Measurements from ENCODE around the gene NFIC.
"Not testable (repeated sequence)": the region's sequence is repeated elsewhere in the genome, so short reads cannot be mapped to it uniquely, and the experiment has no call there.

The NFIC gene

DNA sequence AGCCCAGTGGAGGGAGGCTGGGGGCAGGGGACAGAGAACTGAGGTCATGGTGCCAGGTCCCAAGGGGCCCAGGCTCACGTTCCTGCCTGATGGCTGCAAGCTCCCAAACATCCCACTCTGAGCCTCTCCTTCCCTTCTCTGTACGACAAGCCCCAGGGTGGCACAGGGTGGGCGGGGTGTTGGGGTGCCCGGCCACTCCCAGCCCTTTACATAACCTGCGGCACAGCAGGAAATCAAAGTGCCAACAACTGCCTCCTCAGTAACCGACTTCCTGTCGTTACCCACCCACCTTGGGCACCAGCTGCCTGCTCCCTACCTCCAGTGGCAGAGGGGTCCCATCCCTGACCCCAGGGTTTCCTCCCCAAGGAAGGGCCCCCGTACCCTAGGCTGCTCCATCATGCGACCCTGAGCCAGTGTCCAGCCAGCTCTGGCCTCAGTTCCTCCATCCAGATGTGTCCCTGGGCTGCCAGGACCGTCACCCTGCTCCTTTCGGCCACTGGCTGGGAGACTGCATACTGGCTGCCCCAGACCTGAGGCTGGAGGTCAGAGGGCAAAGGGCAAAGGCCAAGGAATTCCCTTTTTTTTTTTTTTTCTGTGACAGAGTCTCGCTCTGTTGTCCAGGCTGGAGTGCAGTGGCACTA is 27.7 kb upstream of the NFIC start:
- peak; percentile 47 for DNase-seq

DNA sequence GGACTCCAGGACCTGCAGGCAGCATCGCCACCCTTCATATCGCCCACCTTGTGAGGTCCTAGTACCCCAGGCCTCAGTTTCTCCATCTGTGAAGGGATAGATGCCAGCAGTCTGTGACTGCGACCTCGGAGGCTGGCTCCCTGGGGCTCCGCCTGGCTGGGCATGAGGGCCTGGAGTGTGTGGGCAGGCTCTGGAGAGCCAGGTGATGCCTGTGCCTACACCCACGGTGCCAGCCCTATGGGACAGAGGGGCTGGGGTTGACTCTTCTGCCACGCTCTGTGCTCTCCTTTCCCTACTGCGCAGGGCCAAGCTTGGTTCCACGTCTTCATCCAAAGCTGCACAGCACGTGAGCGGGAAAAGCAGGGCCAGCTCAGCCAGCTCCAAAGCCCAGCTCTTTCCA is 26.0 kb upstream of the NFIC start:
- no peak for DNase-seq

- DNase-seq = no peak
These were observed 24.1 kb upstream of the NFIC start for GRCh38 chr19:3342246-3342645.

- DNase-seq = not testable (repeated sequence)
These were observed 23.4 kb upstream of the NFIC start for GRCh38 chr19:3342962-3343361.

- DNase-seq = peak; percentile 52 to 62
These were observed 22.5 kb upstream of the NFIC start for GRCh38 chr19:3343619-3344502.

DNA sequence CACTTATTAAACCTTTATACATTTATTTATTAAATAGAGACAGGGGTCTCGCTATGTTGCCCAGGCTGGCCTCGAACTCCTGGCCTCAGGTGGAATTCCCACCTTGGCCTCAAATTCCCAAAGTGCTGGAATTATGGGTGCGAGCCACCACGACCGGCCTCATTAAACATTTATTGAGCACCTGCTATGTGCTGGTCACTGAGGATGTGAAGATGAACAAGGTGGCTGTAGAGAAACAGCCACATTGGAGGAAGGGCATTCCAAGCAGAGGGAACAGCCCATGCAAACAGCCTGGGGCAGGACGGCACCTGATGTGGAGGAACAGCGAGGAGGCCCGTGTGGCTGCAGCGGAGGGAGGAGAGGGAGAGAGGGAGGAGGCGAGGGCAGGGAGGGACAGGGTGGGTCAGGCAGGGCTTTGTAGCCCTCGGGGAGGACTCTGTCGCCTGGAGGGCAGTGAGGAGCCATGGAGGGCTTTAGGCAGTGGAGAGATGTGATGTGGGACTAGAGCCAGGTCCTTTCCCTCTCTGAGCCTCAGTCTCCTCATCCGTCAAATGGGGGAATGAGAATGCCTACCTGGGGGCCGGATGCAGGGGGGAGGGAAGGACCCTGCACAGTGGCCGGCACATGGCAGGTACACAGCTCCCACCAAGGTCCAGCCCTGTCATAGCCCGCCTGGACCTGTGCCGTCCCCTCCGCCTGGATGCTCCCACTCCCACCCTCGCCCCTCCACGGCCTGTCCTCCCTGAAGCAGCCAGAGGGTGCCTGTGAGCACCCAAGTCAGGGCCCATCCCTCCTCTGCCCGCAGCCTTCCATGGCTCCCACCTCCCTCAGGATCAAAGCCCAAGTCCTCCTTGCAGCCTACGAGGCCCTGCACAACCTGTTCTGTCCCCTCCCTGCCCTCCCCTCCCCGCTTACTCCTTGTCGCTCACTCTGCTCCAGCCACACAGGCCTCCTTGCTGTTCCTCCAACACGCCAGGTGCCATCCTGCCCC is 21.5 kb upstream of the NFIC start:
- no peak for DNase-seq

DNA sequence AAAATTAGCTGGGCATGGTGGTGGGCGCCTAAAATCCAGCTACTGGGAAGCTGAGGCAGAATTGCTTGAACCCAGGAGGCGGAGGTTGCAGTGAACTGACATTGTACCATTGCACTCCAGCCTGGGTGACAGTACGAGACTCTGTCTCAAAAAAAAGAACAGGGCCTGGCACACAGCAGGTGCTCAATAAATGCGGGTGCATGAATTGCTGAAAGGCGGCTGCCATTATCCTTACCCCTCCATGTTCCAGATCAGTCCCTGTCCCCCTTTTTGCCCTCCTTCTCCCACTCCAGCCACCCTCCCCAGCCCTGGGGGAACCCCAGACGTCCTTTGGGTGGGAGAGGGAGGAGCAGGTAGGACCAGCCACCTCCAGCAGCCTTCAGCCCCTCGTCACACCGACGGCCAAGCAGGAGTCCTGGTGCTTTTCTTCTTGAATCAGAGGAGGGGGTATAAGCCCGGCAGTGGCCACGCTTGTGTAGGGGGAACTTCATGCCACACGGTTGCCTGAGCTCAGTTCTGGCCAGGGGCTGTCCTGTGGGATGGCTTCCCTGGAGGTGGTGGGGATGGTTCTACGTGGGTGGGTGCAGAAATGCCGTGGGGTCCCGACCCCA is 20.4 kb upstream of the NFIC start:
- DNase-seq = no peak

DNA sequence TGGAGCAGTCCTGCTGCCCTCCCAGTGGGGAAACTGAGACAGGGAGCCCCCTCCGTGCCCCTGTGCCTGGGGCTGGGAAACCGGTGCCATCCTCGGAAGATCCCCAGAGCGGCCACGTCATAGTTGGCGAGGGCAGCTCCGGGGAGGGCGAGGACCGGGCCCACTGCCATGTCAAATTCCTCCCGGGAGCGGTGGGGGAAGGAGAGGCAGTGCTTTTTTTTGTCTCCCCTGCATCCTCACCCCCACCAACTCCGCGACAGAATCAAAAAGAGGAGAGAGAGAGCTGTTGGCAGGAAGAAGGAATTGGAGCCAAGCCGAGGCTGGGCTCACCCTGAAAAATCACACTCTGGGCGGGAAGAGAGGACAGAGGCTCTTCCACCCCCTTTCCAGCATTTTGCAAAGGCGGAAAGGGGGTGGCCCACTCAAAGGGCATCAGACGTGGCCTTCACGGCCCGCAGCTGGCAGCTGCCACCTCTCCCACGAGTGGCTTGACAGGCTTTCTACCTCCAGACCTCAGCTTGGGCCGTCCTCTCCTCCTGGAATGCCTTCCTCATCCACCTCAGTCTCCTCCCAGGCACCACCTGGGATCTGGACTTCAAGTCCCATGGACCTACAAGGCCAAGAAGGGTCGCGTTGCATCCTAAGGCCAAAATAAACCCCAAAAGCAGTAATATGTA is 19.6 kb upstream of the NFIC start:
- no peak for DNase-seq

DNA sequence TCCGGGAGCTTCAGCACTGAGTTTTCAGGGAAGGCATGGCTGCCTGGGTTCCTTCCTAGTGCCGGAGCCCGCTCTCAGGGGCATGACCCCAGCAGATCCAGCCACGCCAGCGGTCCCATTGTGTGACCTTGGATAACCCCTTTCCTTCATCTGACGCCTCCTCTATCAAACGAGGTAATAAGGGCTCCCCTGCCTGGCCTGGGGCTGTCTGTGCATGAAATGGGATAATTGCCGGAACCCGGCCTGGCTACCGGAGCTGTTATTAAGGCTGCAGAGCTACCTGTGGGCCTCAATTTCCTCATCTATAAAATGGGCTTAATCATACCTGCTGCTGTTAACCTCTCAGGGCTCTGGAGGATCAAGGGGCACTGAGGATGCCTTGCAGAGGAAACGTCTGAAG is 18.3 kb upstream of the NFIC start:
- DNase-seq = no peak

- DNase-seq = not testable (repeated sequence)
These were observed 17.9 kb upstream of the NFIC start for GRCh38 chr19:3348469-3348868.

DNA sequence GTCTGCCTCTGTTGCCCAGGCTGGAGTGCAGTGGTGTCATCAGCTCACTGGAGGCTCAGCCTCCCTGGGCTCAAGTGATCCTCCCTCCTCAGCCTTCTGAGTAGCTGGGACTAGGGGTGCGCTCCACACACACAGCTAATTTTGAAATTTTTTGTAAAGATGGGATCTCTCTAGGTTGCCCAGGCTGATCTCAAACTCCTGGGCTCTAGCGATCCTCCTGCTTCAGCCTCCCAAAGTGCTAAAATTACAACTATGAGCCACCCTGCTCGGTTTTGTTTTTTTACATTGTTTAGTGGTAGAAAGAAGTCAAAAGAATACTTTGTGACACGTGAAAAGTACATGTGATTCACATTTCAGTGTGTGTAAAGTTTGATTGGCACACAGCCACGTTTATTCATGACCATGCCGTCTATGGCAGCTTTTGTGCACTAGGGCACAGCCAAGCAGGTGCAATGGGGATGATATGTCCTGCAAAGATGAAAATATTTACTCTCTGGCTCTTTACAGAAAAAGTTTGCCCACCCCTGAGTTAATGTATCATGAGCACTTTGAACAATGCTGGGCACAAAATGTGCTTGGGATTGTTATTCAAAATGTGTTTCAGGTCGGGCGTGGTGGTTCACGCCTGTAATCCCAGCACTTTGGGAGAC is 16.2 kb upstream of the NFIC start:
- no peak for DNase-seq

DNA sequence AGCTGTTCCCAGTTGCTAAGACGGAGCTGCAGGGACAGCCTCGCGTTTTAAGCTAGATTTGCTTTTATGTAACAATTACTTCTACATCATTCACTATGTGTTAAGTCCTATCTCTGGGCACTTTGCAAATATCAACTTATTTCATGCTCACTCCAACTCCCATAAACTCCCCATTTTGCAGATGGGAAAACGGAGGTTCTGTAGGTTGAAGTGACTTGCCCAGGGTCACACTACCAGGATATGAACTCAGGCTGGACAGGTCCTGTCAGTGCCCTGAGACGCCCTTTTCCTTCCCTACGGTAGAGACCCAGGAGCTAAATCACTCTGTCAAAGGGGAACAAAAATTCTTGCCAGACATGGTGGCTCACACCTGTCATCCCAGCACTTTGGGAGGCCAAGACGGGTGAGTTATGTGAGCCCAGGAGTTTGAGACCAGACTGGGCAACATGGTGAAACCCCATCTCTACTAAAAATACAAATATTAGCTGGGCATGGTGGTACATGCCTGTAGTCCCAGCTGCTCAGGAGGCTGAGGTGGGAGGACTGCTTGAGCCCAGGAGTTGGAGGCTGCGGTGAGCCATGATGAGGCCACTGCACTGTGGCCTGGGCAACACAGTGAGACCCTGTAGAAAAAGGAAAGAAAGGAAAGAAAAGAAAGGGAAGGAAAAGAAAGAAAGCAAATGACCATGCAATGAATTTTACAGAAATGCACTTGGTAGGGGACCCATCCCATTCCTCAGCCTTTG is 14.5 kb upstream of the NFIC start:
- DNase-seq = no peak

DNA sequence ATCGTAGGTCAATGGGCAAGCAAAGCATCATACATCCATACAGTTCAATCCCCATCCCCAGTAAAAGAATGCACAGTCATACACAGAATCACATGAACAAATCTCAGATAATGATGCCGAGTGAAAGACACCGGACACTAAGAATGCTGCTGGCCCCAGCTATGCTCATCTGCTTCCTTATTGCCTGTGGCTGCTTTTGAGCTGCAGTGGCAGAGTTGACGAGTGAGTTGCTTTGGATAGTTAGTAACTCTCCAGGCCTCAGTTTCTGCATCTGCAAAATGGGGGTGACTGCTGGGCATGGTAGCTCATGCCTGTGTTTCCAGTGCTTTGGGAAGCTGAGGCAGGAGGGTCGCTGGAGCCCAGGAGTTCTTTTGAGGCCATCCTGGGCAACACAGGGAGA is 12.9 kb upstream of the NFIC start:
- no peak for DNase-seq

DNA sequence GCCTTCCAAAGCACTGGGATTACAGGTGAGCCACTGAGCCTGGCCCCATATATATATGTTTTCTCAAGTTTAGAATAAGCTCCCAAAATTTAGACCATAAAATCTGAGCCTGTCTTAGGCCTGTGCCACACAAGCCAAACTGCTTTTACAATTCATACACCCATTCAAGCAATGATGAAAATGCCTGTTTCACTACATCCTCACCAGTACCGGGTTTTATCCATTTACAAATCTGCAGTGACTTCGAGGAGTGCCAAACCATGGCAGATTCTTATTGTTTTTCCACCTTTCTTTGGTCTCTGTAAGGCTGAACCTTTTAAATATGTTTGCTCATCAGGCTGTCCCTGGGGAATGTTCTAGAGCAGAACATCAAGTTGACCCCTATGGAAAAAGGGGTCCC is 9.6 kb upstream of the NFIC start:
- no peak for DNase-seq

DNA sequence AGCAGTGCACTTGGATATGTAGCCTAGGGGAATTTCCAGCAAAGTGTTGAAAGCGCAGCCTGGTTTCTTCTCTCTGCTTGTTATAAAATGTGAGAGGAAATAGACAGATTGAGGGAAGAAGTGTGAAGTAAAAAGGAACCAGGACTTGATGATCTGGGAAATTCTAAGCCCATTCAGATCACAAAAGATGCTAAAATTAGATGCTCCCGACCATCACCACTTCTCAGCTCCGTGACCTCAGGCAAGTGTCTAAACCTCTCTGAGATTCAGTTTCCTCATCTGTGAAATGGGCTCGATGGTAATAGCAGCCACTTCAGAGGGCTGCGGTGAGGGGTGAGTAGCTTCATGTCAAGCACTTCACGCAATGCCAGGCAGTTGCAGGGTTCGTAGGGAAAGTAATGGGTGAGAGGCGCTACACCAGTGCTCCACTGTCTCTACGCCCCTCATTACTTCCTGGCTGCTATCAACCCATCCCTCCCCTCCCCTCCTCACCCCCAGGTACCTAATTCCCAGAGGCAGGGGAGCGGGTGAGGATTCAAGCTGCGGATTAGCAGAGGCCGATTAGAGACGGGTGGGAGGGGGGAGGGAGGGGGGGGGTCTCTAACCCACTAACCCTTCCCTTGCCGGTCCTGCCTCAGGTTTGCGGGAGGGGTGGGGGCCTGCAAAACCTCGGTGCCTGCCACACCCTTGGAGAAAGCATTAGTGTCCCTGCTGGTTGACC is 9.0 kb upstream of the NFIC start:
- peak in 1 of 2 donors; percentile 20 for DNase-seq

- no peak for DNase-seq
These were observed 8.2 kb upstream of the NFIC start for GRCh38 chr19:3357992-3358688.

- DNase-seq = no peak
These were observed 7.7 kb upstream of the NFIC start for GRCh38 chr19:3358689-3359014.

- DNase-seq = peak; percentile 64 to 70
These were observed 7.1 kb upstream of the NFIC start for GRCh38 chr19:3359015-3359918.
